Mesendoderm (in vitro differentiated cells): Measurements from ENCODE around the gene RPS15.
A peak's percentile ranks its signal among the peaks of the same experiment; 100 is the strongest.

Experiments
- DNase-seq: peaks from one replicate; pipeline ENCODE4 v3.0.0; 2013
- H2AK5ac ChIP-seq: 2 replicates; pipeline ENCODE4 v1.6.1; 2013; ENCODE audit warnings: low read length, inconsistent platforms
- H2BK120ac ChIP-seq: 2 replicates; pipeline ENCODE4 v1.6.1; 2013; ENCODE audit warnings: low read depth, mild to moderate bottlenecking, low read length, moderate library complexity, mixed read lengths
- H2BK15ac ChIP-seq: replicated peaks from 2 replicates; pipeline ENCODE4 v1.6.1; 2013; ENCODE audit warnings: low read depth, mild to moderate bottlenecking, moderate library complexity
- H2BK5ac ChIP-seq: 2 replicates; pipeline ENCODE4 v1.6.1; 2013; ENCODE audit warnings: low read length, inconsistent platforms
- H3K18ac ChIP-seq: 2 replicates; pipeline ENCODE4 v1.6.1; 2013; ENCODE audit warnings: mild to moderate bottlenecking, low read length, mixed read lengths
- H3K23ac ChIP-seq: one replicate; pipeline ENCODE4 v1.6.1; 2013; ENCODE audit warnings: low read length
- H3K27ac ChIP-seq: 2 replicates; pipeline ENCODE4 v1.5.1; 2013; ENCODE audit warnings: low read depth, mild to moderate bottlenecking, inconsistent platforms, low read length, moderate library complexity
- H3K27me3 ChIP-seq: 2 replicates; pipeline ENCODE4 v1.6.1; 2013; ENCODE audit warnings: low read length, control low read depth, mild to moderate bottlenecking, inconsistent platforms; ENCODE audit not compliant: insufficient read depth, poor library complexity
- H3K36me3 ChIP-seq: 2 replicates; pipeline ENCODE4 v1.6.1; 2013; ENCODE audit warnings: low read length, inconsistent platforms; ENCODE audit not compliant: control insufficient read depth, insufficient read depth
- H3K4ac ChIP-seq: one replicate; pipeline ENCODE4 v1.6.1; 2013; ENCODE audit warnings: low read depth, mild to moderate bottlenecking, low read length, moderate library complexity
- H3K4me1 ChIP-seq: 2 replicates; pipeline ENCODE4 v1.6.1; 2013; ENCODE audit warnings: low read depth, low read length, inconsistent platforms; ENCODE audit not compliant: control insufficient read depth
- H3K4me2 ChIP-seq: 2 replicates; pipeline ENCODE4 v1.6.1; 2013; ENCODE audit warnings: low read length
- H3K4me3 ChIP-seq: 2 replicates; pipeline ENCODE4 v1.5.1; 2013; ENCODE audit warnings: mild to moderate bottlenecking, low read length
- H3K56ac ChIP-seq: one replicate; pipeline ENCODE4 v1.6.1; 2013; ENCODE audit warnings: low read length
- H3K79me1 ChIP-seq: 2 replicates; pipeline ENCODE4 v1.6.1; 2013; ENCODE audit warnings: low read length, inconsistent platforms
- H3K79me2 ChIP-seq: 2 replicates; pipeline ENCODE4 v1.6.1; 2013; ENCODE audit warnings: mild to moderate bottlenecking, low read length; ENCODE audit not compliant: control insufficient read depth, insufficient read depth
- H3K9ac ChIP-seq: 2 replicates; pipeline ENCODE4 v1.6.1; 2013; ENCODE audit warnings: low read length, inconsistent platforms
- H4K5ac ChIP-seq: one replicate; pipeline ENCODE4 v1.6.1; 2013; ENCODE audit warnings: low read length
- H4K8ac ChIP-seq: one replicate; pipeline ENCODE4 v1.6.1; 2013; ENCODE audit warnings: low read depth, mild to moderate bottlenecking, control low read depth, low read length, moderate library complexity
- WGBS: extraction: QIAGEN DNeasy Blood & Tissue Kit; methylation state at CpG from one replicate; pipeline ENCODE4 v1.1.7; 2013; ENCODE audit warnings: low lambda C conversion rate, missing lambda C conversion rate; ENCODE audit not compliant: insufficient coverage; ENCODE audit errors: extremely low coverage; 5-methylcytosine and 5-hydroxymethylcytosine counted together

The RPS15 gene

GRCh38 chr19:1445932-1446712, 7.9 kb downstream of the RPS15 start:
- Histone ChIP-seq H2BK5ac (no peak overlapping the region), H3K79me1 (peaks cover 1% of the 10 kb centered on the region), H2BK15ac (no peak overlapping the region), H3K79me2 (peaks cover under 1% of the 10 kb centered on the region), H3K4me3 (no peak overlapping the region), H3K56ac (no peak overlapping the region), H3K18ac (no peak overlapping the region), H3K4ac (no peak overlapping the region), H3K9ac (no peak overlapping the region), H3K23ac (no peak overlapping the region), H2AK5ac (no peak overlapping the region), H2BK120ac (no peak overlapping the region), H3K36me3 (peaks cover 8% of the 10 kb centered on the region), H3K4me2 (no peak overlapping the region), H4K5ac (no peak overlapping the region), H4K8ac (no peak overlapping the region), H3K27ac (no peak overlapping the region), H3K27me3 (peaks cover 28% of the 10 kb centered on the region), H3K4me1 (no peaks in the 10 kb centered on the region)
- no peak for DNase-seq
- WGBS, result no CpG with 5 or more reads among the region's 99 CpGs

GRCh38 chr19:1446713-1447481, 8.7 kb downstream of the RPS15 start:
- Histone ChIP-seq H3K4me2 (no peak overlapping the region), H2BK5ac (no peak overlapping the region), H3K79me1 (no peaks in the 10 kb centered on the region), H3K27ac (no peak overlapping the region), H3K18ac (no peak overlapping the region), H4K8ac (no peak overlapping the region), H3K36me3 (peaks cover 4% of the 10 kb centered on the region), H3K4me1 (no peaks in the 10 kb centered on the region), H2BK15ac (no peak overlapping the region), H2BK120ac (no peak overlapping the region), H3K27me3 (peaks cover 28% of the 10 kb centered on the region), H2AK5ac (no peak overlapping the region), H3K79me2 (no peaks in the 10 kb centered on the region), H4K5ac (no peak overlapping the region), H3K23ac (no peak overlapping the region), H3K9ac (no peak overlapping the region), H3K4ac (no peak overlapping the region), H3K4me3 (no peak overlapping the region), H3K56ac (no peak overlapping the region)
- DNase-seq, result no peak
- no CpG with 5 or more reads among the region's 63 CpGs for WGBS

- Histone ChIP-seq H4K5ac (no peak overlapping the region), H3K4me3 (no peak overlapping the region), H3K4me2 (no peak overlapping the region), H3K27ac (no peak overlapping the region), H3K79me1 (no peaks in the 10 kb centered on the region), H3K27me3 (peaks cover 28% of the 10 kb centered on the region), H3K36me3 (no peaks in the 10 kb centered on the region), H3K9ac (no peak overlapping the region), H2BK120ac (no peak overlapping the region), H2BK5ac (no peak overlapping the region), H2BK15ac (no peak overlapping the region), H3K56ac (no peak overlapping the region), H3K23ac (no peak overlapping the region), H3K79me2 (no peaks in the 10 kb centered on the region), H2AK5ac (no peak overlapping the region), H3K4ac (no peak overlapping the region), H3K18ac (no peak overlapping the region), H4K8ac (no peak overlapping the region), H3K4me1 (no peaks in the 10 kb centered on the region)
- no peak for DNase-seq
- no CpG with 5 or more reads among the region's 4 CpGs for WGBS
Measured at GRCh38 chr19:1447504-1447903, 9.3 kb downstream of the RPS15 start.

- Histone ChIP-seq H3K4me2 (no peak overlapping the region), H3K18ac (no peak overlapping the region), H2BK120ac (no peak overlapping the region), H3K23ac (no peak overlapping the region), H4K5ac (no peak overlapping the region), H3K27ac (no peak overlapping the region), H4K8ac (no peak overlapping the region), H3K36me3 (no peaks in the 10 kb centered on the region), H3K4me3 (no peak overlapping the region), H3K4ac (no peak overlapping the region), H3K27me3 (peaks cover 28% of the 10 kb centered on the region), H2BK5ac (no peak overlapping the region), H3K56ac (no peak overlapping the region), H3K9ac (no peak overlapping the region), H3K79me2 (no peaks in the 10 kb centered on the region), H3K4me1 (no peaks in the 10 kb centered on the region), H2AK5ac (no peak overlapping the region), H2BK15ac (no peak overlapping the region), H3K79me1 (no peaks in the 10 kb centered on the region)
- DNase-seq, result no peak
- WGBS, result no CpG with 5 or more reads among the region's 9 CpGs
Measured at GRCh38 chr19:1447944-1448343, 9.7 kb downstream of the RPS15 start.

GRCh38 chr19:1449467-1450442, 11.6 kb downstream of the RPS15 start, which contains the start of gene APC2:
Gene APC2, plus strand, starts transcription at chr19:1450121. Its CDS starts 2,881 bp downstream, at chr19:1453002.
- WGBS, result no CpG with 5 or more reads among the region's 74 CpGs
- Histone ChIP-seq H3K23ac (no peak within 1 kb of the TSS), H3K56ac (no peak within 1 kb of the TSS), H4K8ac (no peak within 1 kb of the TSS), H2AK5ac (no peak within 1 kb of the TSS), H3K9ac (no peak within 1 kb of the TSS), H3K18ac (no peak within 1 kb of the TSS), H3K4me3 (no peak within 1 kb of the TSS), H3K79me1 (no peaks in the 10 kb centered on the region), H4K5ac (no peak within 1 kb of the TSS), H2BK120ac (no peak within 1 kb of the TSS), H3K4me1 (no peaks in the 10 kb centered on the region), H3K27ac (no peak within 1 kb of the TSS), H3K4ac (no peak within 1 kb of the TSS), H3K27me3 (peaks cover 28% of the 10 kb centered on the region), H3K4me2 (no peak within 1 kb of the TSS), H3K36me3 (no peaks in the 10 kb centered on the region), H2BK5ac (no peak within 1 kb of the TSS), H3K79me2 (no peaks in the 10 kb centered on the region), H2BK15ac (no peak within 1 kb of the TSS)
- peak; percentile 73 for DNase-seq
